ENCODE results near the gene CCDC83. TPM values are rescaled to one million over a fixed set of nuclear protein-coding genes. Genes with fewer than 3 reads are reported as not detected.

CCDC83 gene
- total RNA-seq, 4 donors from 2014 or later: not detected

- no peak for ATAC-seq
- H3K4me1 ChIP-seq: no peaks in the 10 kb centered on the region
- no peak for TF ChIP-seq CTCF (IDR thresholded peaks at IDR 0.05 in 4 of 5, conservative IDR thresholded peaks at IDR 0.05 in 1 of 5)
- no peak for TF ChIP-seq POLR2A (IDR thresholded peaks at IDR 0.05)
- no peaks in the 10 kb centered on the region for H3K36me3 ChIP-seq
- H3K9me3 ChIP-seq: no peaks in the 10 kb centered on the region
- H3K27ac ChIP-seq: no peak overlapping the region
- no peaks in the 10 kb centered on the region for H3K27me3 ChIP-seq
- DNase-seq: no peak
- intact Hi-C loops (cut with DNase I; ENCODE audit: low total_unique reads) (no loop called here), in situ Hi-C loops (cut with MboI; ENCODE audit: low sequenced_read_pairs in 4 of 4) (no loop called here)
- no peak overlapping the region for H3K4me3 ChIP-seq
Observed at GRCh38 chr11:85889676-85890579, 34.7 kb downstream of the CCDC83 start.

DNA sequence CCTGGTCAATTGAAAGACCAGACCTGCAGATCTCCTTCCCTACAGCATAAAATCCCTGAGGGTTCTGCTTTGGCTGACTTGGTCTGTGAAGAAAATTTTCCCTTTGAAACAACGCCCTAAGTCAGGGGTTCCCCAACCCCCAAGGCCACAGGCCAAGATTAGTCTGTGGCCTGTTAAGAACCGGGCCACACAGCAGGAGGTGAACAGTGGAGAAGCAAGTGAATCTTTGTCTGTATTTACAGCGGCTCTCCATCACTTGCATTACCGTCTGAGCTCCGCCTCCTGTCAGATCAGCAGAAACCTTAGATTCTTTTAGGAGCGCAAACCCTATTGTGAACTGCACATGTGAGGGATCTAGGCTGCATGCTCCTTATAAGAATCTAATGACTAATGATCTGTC is 38.2 kb downstream of the CCDC83 start:
- Histone ChIP-seq H3K27me3 (no peaks in the 10 kb centered on the region), H3K27ac (no peak overlapping the region), H3K4me1 (no peaks in the 10 kb centered on the region), H3K9me3 (no peaks in the 10 kb centered on the region), H3K4me3 (no peak overlapping the region), H3K36me3 (no peaks in the 10 kb centered on the region)
- in situ Hi-C loops (cut with MboI; ENCODE audit: low sequenced_read_pairs in 4 of 4) (no loop called here), intact Hi-C loops (cut with DNase I; ENCODE audit: low total_unique reads) (no loop called here)
- DNase-seq (no peak), ATAC-seq (no peak)
- TF ChIP-seq CTCF (IDR thresholded peaks at IDR 0.05 in 4 of 5, conservative IDR thresholded peaks at IDR 0.05 in 1 of 5): no peak
- TF ChIP-seq POLR2A (IDR thresholded peaks at IDR 0.05): no peak

DNA sequence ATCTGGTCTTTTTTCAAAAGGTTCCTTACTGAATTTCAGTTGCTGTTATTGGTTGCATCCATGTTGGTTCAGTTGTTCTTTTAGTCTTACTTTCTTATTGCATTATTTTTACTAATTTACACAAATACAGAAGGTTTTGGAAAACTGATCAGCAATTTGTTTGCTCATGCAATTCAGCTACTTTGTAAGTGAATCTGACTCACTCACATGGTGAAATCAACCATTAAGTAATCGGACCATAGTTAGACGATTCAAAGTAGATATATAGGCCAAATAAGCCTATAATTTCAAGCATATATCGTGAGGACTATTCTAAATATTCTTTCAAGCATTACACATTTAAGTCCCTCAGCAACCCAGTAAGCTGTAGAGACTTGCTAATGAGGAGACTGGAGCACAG is 41.7 kb downstream of the CCDC83 start:
- Histone ChIP-seq H3K36me3 (no peaks in the 10 kb centered on the region), H3K27me3 (no peaks in the 10 kb centered on the region), H3K4me1 (no peaks in the 10 kb centered on the region), H3K9me3 (no peaks in the 10 kb centered on the region), H3K4me3 (no peak overlapping the region), H3K27ac (no peak overlapping the region)
- no peak for TF ChIP-seq CTCF (IDR thresholded peaks at IDR 0.05 in 4 of 5, conservative IDR thresholded peaks at IDR 0.05 in 1 of 5)
- TF ChIP-seq POLR2A (IDR thresholded peaks at IDR 0.05): no peak
- in situ Hi-C loops (cut with MboI; ENCODE audit: low sequenced_read_pairs in 4 of 4) (no loop called here), intact Hi-C loops (cut with DNase I; ENCODE audit: low total_unique reads) (no loop called here)
- ATAC-seq (no peak), DNase-seq (no peak)

DNA sequence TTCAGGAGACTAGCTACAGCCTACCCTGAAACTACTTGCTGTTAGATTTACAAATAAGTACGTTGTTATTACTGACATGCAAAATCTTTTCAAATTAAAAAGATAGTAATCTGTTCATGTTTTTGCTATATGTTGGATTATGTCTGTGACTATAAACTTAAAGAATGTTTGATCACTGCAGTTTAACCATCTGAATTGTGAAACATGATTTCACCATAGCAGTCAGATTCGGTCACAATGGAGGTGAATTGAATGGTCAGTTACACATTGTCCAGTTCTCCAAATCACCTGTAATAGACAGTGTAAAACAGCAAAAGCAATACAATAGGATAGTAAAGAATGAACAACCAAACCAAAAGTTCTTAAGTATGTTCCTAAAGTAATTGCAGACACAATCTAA is 43.3 kb downstream of the CCDC83 start:
- TF ChIP-seq POLR2A (IDR thresholded peaks at IDR 0.05): no peak
- no peak for TF ChIP-seq CTCF (IDR thresholded peaks at IDR 0.05 in 4 of 5, conservative IDR thresholded peaks at IDR 0.05 in 1 of 5)
- Histone ChIP-seq H3K27ac (no peak overlapping the region), H3K4me3 (no peak overlapping the region), H3K36me3 (no peaks in the 10 kb centered on the region), H3K27me3 (no peaks in the 10 kb centered on the region), H3K9me3 (no peaks in the 10 kb centered on the region), H3K4me1 (no peaks in the 10 kb centered on the region)
- ATAC-seq (no peak), DNase-seq (no peak)
- intact Hi-C loops (cut with DNase I; ENCODE audit: low total_unique reads) (no loop called here), in situ Hi-C loops (cut with MboI; ENCODE audit: low sequenced_read_pairs in 4 of 4) (no loop called here)

Data from gastrocnemius medialis (tissue), 4 donors.